Activated gamma-delta T cell treated with anti-CD3 and anti-CD28 coated beads, Interleukin-2, amount 50 U/mL, for 16 hours (primary cell): ENCODE measurements around the gene TUBG2.
A peak's percentile ranks its signal among the peaks of the same experiment; 100 is the strongest.

Experiments used
- DNase-seq: peaks from one replicate; pipeline ENCODE4 v3.0.0-alpha.2; 2020; ENCODE audit warnings: low read depth

The TUBG2 gene

DNA sequence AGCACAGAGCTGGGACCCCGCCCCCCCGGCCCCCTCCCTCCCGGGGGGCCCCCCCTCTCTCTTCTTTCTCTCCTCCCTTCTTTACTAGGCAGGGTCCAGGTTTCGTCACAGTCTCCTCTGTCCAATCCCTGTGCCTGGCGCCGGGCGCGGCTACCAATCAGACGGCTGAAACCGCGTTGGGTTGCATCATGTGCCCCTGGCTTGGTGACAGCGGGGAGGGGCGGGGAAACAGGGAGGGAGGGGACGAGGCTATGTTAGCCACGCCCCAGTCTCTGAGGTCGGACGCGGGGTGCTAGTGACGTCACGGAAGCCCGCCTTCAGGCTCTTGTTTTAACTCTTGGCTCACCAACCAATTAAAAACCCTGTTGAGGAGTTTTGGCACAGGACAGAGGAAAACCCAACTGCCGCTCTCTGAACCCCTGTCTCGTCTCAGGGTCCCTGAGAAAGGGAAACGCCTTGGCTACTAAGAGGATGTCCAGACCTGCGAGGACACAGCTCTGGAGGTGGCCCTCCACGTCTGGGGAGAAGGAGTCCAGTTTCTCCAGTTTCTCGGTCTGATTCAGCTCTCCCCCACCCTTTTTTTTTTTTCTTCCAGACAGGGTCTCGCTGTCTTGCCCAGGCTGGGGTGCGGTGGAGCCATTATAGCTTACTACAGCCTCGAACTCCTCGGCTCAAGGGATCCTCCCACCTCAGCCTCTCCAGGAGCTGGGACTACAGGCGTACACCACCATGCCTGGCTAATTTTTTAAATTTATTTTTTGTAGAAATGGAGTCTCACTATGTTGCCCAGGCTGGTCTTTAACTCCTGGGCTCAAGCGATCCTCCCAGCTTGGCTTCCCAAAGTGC lies 18.2 kb downstream of the TUBG2 start:
- DNase-seq = peak; percentile 95

DNA sequence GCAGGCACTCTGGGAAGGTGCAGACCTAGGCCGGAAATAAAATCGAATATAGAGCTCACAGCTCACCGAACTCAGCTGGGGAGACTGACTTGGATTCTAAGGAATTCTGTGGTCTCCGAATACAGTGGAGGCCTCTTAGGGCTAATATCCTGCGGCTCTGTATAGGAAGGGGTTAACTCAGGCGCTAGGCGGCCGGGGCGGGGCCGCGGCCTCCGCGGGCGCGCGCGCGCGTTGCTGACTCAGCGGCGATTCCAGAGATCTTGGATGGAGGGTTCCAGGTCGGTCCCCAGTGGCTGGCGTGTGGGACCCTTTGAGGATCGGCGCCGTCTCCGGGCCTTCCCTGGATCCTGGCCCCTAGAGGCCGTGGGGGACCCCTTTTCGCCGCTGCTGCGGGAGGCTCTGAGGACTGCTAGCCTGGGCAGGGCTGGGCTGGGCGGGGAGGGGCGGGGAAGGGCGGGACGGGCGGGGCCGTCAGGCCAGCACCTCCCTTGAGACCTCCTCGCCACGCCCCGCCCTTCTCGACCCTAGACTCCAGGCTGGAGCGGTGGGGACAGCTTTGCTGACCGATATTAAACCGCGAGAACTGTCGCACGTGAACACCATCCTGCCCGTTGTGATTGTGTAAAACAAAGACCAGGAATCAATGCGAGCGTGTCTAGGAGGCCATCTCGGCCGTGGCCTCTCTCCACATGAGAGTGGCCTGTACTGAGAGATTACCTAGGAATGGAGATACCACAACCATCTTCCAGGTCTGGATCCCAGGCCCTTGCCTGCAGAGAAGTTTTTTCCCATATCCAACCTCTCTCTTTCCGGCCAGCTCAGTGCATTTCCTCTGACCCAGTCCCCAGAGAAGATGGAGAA lies 19.1 kb downstream of the TUBG2 start:
- peak; percentile 53 for DNase-seq

DNA sequence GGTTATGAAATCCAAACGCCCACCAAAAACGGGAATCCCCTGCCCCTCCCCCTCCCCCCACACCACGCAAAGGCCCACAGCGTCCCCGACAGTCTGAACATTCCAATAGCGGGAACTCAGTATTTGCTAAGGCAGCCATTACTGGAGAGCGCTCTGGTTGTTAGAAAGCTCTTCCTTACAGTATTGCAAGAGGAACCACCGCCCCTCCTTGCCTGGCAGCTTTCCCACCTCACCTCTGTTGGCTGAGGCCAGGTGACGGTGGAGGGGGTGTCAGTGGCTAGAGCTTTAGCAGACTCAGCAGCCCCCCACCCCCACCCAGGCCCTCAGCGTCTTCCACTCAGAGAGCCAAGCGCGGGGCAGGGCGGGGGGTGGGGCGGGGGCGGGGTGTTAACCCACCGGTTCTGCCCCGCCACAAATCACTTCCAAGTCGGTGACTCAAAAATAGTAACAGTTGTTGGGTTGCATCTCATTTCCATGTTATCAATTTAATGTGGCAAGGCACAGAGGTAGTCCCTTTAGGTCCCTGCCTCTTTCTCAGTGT lies 19.9 kb downstream of the TUBG2 start:
- DNase-seq = no peak

DNA sequence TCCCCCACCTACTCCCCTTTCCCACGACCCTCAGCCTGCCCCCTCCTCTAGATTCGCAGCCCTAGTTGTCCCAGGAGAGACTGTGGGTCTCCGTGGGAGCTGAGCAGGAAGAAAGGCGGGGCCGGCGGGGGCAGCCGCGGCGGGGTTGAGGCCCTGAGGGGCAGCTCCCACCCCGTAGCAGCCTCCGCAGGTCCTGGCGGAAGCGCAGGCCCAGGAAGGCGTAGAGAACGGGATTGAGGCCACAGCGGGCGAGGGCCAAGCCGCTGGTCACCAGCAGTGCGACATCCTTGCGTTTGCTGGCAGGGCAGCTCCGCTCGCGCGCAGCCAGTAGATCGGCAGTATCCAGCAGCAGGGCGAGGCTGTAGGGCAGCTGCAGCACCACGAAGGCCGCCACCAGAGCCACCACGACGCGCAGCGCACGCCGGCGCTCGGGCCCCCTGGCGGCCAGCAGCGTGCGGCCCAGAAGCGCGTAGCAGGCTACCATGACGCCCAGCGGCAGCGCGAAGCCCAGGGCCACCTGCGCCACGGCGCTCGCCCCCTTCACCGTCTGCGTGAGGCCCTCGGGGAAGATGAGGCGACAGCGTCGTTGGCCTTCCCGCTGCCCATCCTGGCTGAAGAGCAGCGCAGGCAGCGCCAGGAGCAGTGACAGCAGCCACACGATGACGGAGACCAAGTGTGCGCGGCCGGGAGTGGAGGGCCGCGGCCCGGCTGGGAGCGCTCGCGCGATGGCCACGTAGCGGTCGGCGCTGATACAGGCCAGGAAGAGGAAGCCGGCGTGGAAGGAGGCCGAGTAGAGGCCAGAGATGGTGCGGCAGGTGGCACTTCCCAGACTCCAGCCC lies 20.6 kb downstream of the TUBG2 start:
- peak; percentile 58 for DNase-seq

DNA sequence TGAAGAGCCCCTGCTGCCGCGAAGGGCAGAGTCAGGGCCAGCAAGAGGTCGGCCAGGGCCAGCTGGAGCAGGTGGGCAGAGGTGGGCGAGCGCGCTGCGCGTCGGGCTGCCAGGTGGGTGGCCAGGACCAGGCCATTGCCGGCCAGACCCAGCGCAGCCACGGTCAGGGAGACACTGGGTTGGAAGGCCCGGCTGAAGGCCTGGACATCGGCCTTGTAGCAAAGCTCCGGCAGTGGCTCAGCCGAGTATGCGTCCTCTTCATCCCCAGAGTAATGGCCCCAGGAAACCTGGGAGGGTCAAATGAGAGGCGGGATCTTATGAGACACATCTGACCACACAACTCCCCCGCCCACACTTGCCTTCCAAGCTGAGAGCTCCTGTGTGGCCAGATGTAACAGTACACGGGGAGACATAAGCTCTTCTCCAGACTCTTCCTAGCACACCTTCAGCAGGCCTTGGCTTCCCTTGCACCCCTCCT lies 21.3 kb downstream of the TUBG2 start:
- DNase-seq = no peak

DNA sequence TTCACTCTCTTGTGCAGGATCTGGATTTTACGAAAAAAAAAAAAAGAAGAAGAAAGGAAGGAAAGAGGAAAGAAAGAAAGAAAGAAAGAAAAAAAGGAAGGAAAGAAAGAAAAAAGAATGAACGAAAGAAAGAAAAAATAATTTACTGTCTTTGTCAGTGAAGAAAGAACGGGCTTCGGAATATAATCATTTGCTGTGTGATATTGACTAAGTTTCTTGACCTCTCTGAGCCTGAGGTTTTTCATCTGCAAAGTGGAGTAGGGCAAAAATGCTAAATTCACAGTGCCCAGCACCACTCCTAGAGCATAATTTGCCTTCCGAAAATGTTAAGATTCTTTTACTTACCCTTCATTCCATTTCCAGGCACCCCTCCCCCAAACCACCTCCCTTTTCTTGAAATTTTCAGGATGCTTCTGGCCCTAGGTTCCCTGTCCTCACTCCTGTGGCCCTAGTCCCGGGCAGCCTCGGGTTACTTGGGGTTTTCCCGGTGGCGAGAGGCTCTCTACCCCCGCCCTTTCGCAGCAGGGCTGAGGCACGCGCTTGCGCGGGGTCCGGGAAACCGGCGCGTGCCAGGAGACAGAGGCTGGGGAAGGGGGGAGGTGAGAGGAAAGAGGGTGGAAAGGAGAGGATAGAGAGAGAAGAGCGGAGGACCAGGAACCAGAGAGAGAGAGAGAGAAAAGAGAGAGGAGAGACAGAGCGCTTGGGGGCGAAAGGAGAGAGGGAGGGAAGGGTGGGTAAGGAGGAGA lies 23.1 kb downstream of the TUBG2 start, which contains the start of gene CNTNAP1:
Gene CNTNAP1, plus strand, starts transcription at position 556 of the 746 bp plus-strand sequence. CDS start 299 bp downstream, outside the sequence.
- DNase-seq = no peak

DNA sequence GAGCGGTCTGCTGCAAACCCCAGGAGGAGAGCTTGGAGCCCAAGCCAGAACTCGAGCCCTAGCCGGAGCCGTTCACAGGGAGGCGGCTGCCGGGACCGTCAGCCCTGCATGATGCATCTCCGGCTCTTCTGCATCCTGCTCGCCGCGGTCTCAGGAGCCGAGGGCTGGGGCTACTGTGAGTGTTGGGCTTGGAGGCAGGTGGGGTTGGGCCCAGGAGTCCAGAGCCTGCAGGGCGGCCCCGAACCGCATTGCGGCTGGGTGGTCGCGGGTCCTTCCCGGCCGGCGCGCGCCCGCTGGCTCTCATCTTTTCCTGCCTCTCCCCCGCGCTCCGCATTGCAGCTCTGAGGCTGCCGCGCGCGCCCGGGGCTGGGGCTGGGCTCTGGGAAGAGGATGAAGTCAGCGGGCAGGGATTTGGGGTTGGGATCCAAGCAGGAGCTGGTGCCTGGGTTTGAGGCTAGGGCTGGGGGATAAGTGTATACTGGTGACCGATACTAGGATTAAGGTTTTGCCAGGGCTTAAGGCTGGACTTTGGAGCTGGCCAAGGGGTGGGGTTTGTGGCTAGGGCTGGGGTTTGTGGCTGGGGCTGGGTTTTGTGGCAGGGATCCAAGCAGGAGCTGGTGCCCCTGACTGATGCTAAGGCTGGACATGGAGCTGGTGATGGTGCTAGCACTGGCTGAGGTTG lies 23.8 kb downstream of the TUBG2 start:
- DNase-seq = no peak

DNA sequence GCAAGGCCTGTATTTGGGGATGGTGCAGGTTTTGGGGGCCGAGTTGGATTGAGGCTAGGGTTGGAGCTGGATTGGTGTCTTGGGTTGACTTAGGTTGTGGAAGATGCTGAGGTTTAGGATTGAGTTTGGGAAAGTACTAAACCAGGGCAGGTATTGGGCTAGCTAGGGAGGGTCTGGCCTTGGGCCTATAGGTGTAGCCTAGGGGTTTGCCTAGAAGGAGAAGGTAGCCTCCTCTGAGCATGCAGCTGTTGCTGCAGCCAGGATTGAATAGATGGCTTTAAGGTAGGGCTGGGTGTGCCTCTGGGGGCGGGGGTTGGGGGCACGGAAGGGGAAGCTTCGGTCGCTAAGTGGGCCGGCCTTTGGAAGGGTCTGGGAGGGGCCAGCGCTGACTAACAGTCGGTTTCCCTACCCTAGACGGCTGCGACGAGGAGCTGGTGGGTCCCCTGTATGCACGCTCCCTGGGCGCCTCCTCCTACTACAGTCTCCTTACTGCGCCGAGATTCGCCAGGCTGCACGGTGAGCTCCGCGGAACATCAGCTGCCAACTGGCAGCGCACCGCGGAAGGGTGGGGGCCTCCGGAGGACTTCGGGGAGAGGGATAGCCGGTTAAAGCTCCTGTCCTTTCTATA lies 24.4 kb downstream of the TUBG2 start:
- no peak for DNase-seq

DNA sequence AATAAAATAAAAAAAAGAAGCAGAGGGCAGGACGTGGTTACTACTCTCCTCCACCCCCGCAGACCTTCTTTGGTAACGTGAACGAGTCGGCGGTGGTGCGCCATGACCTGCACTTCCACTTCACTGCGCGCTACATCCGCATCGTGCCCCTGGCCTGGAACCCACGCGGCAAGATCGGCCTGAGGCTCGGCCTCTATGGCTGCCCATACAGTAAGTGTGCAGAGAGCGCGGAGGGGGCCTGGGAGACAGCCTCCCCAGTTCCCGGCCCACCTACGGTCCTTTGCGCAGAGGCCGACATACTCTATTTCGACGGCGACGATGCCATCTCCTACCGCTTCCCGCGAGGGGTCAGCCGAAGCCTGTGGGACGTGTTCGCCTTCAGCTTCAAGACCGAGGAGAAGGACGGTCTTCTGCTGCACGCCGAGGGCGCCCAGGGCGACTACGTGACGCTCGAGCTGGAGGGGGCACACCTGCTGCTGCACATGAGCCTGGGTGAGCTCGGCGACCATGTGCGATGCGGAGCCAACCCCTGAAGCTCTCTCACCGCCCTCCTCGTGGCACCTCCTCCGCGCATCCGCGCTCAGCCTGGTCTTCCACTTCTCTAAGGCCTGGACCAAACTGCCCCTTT lies 26.0 kb downstream of the TUBG2 start:
- no peak for DNase-seq

DNA sequence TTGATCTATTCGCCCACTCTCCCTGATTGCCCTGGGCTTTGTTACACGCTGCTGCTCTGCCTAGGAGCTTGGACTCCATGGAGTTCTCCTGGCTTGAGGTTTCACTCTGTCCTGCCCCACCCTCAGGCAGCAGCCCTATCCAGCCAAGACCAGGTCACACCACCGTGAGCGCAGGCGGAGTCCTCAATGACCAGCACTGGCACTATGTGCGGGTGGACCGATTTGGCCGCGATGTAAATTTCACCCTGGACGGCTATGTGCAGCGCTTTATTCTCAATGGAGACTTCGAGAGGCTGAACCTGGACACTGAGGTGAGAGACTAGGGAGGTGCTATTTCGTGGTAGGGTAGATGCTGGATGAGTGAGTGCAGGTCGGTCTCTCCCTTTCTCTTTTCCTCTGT lies 26.7 kb downstream of the TUBG2 start:
- no peak for DNase-seq

DNA sequence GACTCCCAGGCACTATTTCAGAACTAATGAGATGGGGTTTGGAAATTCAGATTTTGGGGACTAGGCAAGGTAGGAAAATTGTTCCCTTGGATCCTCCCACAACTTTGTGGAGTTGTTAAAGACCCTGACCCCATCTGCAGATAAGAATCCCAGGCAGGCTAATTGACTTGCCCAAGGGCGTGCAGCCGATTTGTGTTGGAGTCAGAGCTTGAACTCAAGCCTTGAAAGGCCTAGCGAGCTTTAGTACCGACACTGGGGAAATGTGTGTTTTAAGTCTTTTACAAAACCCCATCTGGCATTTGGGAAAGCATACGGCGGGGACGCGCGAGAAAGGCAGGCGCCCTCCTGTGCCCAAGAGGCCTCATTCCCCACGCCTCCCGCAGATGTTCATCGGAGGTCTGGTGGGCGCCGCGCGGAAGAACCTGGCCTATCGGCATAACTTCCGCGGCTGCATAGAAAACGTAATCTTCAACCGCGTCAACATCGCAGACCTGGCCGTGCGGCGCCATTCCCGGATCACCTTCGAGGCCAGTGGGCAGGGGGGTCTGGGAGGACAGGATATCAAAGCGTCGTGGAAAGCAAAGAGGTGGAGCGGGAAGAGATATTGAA lies 27.5 kb downstream of the TUBG2 start:
- no peak for DNase-seq

DNA sequence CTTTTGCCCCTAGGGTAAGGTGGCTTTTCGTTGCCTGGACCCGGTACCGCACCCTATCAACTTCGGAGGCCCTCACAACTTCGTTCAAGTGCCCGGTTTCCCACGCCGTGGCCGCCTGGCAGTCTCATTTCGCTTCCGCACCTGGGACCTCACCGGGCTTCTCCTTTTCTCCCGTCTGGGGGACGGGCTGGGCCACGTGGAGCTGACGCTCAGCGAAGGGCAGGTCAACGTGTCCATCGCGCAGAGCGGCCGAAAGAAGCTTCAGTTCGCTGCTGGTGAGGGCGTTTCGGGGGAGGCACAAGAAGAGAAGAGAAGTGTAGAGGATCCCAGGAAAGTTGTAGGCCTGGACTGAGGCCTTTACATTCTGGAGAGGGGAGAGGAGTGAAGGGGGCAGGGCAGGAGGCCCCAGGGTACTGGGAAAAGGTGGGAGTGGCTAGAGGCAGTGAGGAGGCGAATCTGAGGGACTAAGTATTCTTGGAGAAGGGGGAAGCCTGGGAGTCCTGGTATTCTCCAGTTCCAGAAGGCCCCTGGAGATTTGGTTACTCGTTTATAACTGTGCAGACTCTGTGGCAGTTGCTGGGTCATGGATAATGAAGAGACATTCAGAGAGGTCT lies 28.7 kb downstream of the TUBG2 start:
- no peak for DNase-seq

DNA sequence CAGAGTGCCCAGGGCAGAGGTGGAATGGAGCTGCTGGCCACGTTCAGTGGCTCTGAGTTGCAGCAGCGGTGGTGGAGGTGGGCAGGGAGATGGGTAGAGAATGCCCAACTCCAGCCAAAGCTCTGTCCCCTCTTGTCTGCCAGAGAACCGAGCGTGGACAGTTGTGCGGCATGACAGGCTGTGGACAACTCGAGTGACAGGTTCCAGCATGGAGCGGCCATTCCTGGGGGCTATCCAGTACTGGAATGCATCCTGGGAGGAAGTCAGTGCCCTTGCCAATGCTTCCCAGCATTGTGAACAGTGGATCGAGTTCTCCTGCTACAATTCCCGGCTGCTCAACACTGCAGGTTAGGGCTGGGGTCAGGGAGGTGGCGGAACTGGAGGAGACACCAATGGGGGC lies 31.5 kb downstream of the TUBG2 start:
- DNase-seq = no peak

DNA sequence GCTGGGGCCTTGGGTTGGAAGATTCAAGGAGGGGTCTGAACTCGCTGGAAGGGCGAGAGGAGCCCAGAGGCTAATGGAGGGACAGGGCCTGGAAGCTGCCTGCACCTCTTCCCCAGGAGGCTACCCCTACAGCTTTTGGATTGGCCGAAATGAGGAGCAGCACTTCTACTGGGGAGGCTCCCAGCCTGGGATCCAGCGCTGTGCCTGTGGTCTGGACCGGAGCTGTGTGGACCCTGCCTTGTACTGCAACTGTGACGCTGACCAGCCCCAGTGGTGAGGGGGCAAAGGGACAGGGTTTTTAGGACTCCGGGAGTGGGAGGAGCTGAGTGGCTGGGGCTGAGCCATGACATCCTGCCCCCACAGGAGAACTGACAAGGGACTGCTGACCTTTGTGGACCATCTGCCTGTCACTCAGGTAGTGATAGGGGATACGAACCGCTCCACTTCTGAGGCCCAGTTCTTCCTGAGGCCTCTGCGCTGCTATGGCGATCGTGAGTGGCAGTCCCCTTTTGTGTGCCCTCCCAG lies 32.0 kb downstream of the TUBG2 start:
- DNase-seq = no peak

DNA sequence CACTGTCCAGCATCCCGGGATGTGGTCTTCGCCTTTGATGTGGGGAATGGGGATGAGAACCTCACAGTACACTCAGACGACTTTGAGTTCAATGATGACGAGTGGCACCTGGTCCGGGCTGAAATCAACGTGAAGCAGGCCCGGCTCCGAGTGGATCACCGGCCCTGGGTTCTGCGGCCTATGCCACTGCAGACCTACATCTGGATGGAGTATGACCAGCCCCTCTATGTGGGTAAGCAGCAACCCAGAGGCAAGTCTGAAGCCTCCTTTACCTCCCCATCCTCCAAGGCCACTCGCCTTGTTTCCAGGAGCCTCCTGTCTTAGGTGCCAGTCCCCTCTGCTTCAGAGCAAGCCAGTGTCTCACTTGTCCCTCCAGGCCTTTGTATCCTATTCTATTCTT lies 33.4 kb downstream of the TUBG2 start:
- no peak for DNase-seq

DNA sequence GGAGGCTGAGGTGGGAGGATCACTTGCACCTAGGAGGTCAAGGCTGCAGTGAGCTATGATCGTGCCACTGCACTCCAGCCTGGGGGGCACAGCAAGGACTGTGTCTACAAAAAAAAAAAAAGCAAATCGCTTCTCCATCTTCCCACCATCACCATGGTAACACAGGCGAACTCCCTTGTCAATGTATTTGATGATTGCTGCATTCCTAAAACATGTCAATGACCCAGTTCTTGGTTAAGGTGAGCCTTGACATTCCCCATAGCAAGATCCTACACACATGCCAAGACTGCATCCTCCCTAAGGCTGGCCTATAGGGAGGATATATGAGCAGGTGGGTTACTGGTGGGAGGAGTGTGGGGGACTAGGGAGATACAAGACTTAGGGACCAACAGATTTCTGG lies 35.4 kb downstream of the TUBG2 start:
- DNase-seq = no peak

DNA sequence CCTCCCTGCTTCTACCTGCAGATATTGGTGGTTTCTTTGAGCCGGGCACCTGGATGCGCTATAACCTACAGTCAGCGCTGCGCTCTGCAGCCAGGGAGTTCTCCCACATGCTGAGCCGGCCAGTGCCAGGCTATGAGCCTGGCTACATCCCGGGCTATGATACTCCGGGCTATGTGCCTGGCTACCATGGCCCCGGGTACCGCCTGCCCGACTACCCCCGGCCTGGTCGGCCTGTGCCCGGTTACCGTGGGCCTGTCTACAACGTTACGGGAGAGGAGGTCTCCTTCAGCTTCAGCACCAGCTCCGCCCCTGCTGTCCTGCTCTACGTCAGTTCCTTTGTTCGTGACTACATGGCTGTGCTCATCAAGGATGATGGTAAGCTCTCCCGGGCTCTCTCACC lies 36.4 kb downstream of the TUBG2 start:
- no peak for DNase-seq

DNA sequence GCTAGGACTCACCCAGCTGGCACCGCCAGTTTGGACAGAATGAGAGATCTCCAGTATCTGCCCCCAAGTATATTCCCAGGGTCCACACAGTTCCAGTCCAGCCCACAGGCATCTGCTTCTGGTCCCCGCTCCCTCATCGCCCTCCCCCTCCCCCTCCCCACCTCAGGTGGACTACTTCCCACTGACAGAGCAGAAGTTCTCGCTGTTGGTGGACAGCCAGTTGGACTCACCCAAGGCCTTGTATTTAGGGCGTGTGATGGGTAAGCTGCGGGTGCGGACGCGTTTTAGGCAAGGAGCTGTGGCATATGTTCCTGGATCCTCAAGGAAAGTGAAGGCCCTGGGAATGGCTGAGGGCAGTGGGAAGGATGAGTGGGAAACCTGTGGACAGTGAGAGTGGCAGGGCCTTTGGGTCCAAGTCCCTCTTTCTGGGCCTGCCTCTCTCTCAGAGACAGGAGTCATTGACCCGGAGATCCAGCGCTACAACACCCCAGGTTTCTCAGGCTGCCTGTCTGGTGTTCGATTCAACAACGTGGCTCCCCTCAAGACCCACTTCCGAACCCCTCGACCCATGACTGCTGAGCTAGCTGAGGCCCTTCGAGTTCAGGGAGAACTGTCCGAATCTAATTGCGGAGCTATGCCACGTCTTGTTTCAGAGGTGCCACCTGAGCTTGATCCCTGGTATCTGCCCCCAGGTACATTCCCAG lies 38.2 kb downstream of the TUBG2 start:
- DNase-seq = no peak
